ENCODE results near the gene LRFN5.
"Not testable (repeated sequence)": the region's sequence is repeated elsewhere in the genome, so short reads cannot be mapped to it uniquely, and the experiment has no call there.

The LRFN5 gene

DNA sequence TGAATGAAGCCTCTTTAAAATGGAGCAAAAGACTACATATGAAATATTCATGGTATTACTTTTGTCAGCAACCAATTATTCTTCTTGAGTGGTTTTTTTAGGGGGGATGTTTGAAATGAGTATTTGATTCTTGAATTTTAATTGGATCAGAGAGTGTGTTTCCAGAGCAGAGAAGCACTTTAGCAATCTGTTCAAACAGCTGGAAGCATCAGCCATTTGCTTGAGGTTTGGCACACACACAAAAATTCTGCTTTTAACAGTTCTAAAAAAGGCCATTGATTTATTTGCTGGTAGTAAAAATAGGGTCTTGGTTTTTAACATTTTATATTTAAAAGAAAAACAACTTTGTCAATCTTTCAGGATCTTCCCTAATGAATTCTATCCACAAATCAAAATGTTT is 292.7 kb downstream of the LRFN5 start:
- no peak for DNase-seq (ENCODE audit: low read depth)

DNA sequence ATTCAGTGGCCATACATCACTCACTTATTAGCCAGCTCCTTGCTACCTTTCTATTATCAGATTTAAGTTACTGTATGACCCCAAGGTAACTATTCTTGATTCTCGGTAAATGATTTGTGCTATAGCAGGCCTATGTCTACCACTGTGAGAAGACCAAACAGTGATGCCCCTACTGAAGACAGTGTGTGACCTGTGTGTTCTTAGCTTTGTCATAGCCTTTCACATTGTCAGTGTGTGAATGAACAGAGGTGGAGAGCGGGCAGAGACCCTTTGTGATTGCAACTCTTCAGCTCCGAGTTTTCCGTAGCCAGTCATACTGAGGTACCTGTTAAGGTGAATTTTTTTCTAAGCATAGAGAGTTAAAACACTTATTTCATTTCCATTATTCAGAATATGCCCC is 294.0 kb downstream of the LRFN5 start:
- DNase-seq (ENCODE audit: low read depth), result no peak

DNA sequence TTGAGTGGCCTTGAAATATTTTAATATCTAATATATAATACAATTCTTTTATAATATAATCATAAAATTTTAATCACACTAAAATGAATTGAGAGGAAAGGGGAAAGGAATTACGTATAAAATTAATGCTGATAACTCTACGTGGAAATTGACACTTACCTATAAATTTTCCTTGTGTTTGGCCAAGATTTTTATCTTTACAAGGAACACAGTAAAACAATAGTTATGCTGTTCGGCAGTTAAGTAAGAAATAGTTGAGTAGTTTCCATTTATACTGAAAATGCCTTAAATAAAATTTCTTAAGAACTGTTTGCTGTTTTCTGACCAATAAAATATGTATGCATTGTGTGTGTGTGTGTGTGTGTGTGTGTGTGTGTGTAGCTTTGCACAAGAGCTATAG is 294.4 kb downstream of the LRFN5 start:
- DNase-seq (ENCODE audit: low read depth), result no peak

DNA sequence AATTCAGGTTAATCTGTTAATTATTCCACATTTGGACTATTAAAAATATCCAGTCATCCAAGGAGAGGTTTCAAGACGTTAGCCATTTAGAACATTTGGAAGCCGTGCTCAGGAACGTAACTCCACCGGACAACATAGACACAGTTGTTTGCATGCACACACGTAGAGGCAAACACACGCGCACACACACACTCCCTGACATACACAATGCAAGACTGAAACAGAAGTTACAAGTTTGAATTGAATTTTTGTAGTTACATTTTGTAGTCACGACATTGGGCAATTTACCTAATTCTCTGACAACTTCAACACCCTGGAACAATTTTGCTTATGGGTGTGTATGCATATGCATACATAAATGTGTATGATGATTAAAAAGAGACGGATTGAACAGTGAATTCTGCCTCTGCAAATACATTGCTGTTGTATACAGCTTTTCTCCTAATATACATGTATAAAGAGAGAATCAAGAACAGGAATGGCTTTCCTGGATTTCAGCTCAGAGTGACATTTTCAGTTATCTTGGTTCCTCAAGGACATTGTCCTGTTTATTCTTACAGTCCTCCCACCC is 298.8 kb downstream of the LRFN5 start:
- no peak for DNase-seq (ENCODE audit: low read depth)

DNA sequence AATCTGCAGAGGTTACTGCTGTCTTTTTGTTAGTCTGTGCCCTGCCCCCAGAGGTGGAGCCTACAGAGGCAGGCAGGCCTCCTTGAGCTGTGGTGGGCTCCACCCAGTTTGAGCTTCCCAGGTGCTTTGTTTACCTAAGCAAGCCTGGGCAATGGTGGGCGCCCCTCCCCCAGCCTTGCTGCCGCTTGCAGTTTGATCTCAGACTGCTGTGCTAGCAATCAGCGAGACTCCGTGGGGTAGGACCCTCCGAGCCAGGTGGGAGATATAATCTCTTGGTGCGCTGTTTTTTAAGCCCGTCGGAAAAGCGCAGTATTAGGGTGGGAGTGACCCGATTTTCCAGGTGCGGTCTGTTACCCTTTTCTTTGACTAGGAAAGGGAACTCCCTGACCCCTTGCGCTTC is 304.5 kb downstream of the LRFN5 start:
- DNase-seq (ENCODE audit: low read depth), result not testable (repeated sequence)

DNA sequence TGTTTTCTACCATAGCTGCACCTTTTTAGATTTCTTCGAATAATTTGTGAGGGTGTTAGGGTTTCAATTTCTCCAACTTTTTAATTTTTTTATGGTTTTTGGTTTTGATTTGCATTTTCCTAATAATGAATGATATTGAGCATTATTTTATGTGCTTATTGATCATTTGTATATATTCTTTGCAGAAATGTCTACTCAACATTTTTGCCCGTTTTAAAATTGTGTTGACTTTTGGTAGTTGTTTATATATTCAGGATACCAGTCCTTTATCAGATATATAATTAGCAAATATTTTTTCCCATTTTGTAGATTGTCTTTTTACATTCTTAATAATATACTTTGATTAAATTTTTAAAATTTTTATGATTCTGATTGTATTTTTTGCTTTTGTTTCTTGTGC is 306.7 kb downstream of the LRFN5 start:
- no peak for DNase-seq (ENCODE audit: low read depth)

DNA sequence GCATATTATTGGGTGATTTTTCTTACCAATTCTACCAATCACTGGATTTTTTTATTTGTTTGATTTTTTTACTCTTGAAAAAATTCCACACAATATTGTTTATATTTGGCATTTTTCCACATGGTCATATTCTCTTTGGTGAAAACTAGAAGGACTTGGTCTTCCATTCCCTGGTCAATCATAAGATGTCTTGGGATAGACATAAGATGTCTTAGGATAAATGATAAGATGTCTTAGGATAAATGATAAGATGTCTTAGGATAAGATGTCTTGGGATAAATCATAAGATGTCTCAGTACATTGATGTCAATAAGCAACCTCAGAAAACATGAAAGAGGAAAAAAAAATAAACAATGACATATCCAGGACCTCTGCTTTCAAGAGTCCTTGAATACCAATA is 309.1 kb downstream of the LRFN5 start:
- DNase-seq (ENCODE audit: low read depth), result no peak

DNA sequence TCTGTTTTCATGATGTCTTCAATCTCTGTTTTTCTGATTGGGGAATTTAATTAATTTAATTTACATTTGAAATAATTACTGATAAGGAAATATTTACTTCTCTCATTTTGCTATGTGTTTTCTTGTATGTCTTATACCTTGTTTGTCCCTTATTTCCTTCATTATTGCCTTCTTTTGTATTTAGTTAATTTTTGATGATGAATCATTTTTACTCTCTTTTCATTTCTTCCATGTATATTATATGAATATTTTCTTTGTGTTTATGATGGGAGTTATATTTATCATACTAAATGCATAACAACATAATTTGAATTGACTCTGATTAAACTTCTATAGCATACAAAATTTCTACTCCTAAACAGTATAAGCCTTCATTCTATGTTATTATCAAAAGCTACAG is 309.6 kb downstream of the LRFN5 start:
- no peak for DNase-seq (ENCODE audit: low read depth)

DNA sequence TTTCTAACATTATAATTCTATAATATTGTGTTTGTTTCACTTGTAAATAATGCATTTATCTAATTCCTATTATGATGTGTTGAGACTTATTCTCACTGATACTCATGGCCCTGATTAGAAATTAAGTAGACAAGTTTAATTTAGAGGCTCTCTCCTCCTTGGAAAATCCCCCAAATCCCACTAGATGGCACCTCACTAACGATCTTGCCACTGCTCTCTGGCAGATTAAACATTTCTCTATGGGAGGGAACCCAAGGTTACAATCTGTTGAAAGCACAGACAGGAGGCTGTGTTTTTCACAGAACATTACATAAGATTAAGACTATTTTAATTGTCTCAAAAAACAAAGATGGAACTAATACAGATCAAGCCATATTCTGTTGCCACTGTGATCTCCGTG is 318.7 kb downstream of the LRFN5 start:
- DNase-seq (ENCODE audit: low read depth), result no peak

DNA sequence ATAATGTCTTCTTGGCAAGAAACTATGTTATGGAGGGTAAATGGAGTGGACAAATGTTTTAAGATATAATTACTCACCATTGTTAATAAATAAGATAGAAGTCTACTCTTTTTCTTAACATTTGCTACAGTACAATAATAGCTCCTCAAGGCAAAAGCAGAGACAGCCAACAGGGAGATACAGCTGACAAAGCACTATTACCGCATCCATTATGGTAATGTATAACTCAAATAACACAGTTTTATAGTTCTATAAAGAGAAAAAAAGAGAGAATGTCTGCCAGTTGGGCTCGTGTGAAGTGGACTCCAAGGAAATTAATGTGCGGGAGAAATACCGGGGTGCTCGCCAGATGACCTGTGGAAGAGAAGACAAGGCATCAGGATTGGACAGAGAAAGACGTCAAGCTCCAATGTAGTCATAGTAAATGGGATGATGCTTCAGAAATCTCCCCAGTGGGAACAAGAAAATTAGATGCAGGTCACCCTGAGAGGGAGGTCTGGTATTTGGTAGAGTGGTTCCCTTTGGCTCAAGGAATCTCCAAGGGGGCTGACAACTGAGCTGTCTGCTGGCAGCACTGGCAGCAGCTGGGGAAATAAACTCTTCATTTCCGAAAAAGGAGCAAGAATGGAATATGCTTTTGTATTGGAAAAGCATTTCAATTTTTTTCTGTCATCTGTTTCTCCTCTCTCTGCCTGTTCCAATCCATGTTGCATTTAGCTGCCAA is 343.9 kb downstream of the LRFN5 start:
- no peak for DNase-seq (ENCODE audit: low read depth)
